IMR-90 (cell line): ENCODE data around the gene IFIT3.

Source experiments
- CEBPB ChIP-seq: IDR thresholded peaks from 2 replicates; pipeline ENCODE4 v1.6.1; 2012; ENCODE audit warnings: low read depth, low read length, improper control_type of control experiment
- FOS ChIP-seq: fragments of 150-350 bp; IDR thresholded peaks from 2 replicates; pipeline ENCODE4 v1.6.1; 2016; ENCODE audit warnings: low read depth, low read length
- MXI1 ChIP-seq: IDR thresholded peaks from 2 replicates; pipeline ENCODE4 v1.6.1; 2012; ENCODE audit warnings: low read depth, mild to moderate bottlenecking, low read length, moderate library complexity, borderline replicate concordance
- POLR2A ChIP-seq: IDR thresholded peaks from 2 replicates; pipeline ENCODE4 v1.6.1; 2012; ENCODE audit warnings: mild to moderate bottlenecking, low read depth, low read length
- RFX5 ChIP-seq: IDR thresholded peaks from 2 replicates; pipeline ENCODE4 v1.8.0; 2012; ENCODE audit warnings: low read depth, mild to moderate bottlenecking, low read length, moderate library complexity
- SMC3 ChIP-seq: fragments of 150-350 bp; IDR thresholded peaks from 2 replicates; pipeline ENCODE4 v1.6.1; 2016; ENCODE audit warnings: low read depth, mild to moderate bottlenecking, antibody characterized with exemption, low read length, moderate library complexity
- TF ChIP-seq, protein P1 (sequence below): conservative IDR thresholded peaks from 2 replicates; pipeline ENCODE4 v1.5.1; 2012; ENCODE audit warnings: mild to moderate bottlenecking, low read depth, low read length, improper control_type of control experiment
- TF ChIP-seq, protein P2 (sequence below): fragments of 150-350 bp; IDR thresholded peaks from 2 replicates; pipeline ENCODE4 v1.6.1; 2017; ENCODE audit warnings: mild to moderate bottlenecking, antibody characterized with exemption, low read length, low read depth

DNA sequence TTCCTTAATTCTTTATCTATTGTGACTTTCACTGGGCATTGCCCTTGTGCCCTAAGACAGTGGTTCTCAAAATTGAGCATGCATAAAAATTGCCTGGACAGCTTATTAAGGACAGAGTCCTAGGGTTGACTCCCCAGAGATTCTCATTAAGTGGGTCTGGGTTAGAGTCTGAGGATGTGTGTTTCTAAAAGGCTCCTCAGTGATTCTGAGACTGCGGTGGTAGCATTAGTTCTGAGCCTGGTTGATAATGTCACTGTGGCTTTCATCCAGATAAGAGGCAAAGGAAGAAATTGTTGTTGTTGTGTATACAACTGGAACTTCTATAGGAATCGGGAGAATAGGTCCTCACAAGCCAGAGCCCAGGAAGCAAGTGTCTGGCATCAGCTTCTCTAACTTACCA is 24.6 kb upstream of the IFIT3 start:
- TF ChIP-seq, protein P1, sequence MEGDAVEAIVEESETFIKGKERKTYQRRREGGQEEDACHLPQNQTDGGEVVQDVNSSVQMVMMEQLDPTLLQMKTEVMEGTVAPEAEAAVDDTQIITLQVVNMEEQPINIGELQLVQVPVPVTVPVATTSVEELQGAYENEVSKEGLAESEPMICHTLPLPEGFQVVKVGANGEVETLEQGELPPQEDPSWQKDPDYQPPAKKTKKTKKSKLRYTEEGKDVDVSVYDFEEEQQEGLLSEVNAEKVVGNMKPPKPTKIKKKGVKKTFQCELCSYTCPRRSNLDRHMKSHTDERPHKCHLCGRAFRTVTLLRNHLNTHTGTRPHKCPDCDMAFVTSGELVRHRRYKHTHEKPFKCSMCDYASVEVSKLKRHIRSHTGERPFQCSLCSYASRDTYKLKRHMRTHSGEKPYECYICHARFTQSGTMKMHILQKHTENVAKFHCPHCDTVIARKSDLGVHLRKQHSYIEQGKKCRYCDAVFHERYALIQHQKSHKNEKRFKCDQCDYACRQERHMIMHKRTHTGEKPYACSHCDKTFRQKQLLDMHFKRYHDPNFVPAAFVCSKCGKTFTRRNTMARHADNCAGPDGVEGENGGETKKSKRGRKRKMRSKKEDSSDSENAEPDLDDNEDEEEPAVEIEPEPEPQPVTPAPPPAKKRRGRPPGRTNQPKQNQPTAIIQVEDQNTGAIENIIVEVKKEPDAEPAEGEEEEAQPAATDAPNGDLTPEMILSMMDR, result no peak
- no peak for TF ChIP-seq MXI1
- TF ChIP-seq, protein P2, sequence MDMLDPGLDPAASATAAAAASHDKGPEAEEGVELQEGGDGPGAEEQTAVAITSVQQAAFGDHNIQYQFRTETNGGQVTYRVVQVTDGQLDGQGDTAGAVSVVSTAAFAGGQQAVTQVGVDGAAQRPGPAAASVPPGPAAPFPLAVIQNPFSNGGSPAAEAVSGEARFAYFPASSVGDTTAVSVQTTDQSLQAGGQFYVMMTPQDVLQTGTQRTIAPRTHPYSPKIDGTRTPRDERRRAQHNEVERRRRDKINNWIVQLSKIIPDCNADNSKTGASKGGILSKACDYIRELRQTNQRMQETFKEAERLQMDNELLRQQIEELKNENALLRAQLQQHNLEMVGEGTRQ, result no peak
- TF ChIP-seq FOS, result no peak
- TF ChIP-seq POLR2A, result no peak
- TF ChIP-seq CEBPB, result no peak
- TF ChIP-seq RFX5, result no peak
- TF ChIP-seq SMC3, result no peak
